ENCODE data around the gene GRIN2A.

DNA sequence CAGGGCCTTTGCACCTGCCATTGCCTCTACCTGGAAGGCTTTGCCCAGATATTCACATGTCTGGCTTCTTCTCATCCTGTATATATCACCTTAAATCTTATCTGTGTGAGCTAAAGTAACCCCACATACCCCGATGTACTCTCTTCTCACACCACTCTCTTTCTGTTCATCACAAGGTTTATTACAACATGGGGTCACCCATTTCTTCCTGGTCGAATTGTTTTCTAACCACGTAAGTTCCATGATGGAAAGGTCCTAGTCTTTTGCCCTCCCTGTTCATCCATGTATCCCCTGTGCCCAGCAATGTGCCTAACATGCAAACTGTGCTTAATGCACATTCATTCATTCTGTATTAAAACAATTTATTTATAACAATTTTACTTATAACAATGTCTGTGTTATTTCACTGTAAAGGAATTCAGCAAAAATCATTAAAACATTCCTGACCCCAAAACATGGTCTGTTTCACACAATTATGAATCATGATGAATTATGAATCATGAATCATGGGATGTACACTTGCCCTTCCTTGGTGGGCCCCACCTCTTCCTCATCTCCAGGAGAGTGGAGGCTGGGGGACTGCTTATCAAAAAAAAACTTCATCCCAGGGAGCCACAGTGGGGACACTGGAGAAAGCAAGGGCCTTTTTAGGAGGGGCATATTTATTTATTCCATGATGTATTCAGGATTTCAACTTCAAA lies 336.4 kb downstream of the GRIN2A start:
- TF ChIP-seq, protein P1, sequence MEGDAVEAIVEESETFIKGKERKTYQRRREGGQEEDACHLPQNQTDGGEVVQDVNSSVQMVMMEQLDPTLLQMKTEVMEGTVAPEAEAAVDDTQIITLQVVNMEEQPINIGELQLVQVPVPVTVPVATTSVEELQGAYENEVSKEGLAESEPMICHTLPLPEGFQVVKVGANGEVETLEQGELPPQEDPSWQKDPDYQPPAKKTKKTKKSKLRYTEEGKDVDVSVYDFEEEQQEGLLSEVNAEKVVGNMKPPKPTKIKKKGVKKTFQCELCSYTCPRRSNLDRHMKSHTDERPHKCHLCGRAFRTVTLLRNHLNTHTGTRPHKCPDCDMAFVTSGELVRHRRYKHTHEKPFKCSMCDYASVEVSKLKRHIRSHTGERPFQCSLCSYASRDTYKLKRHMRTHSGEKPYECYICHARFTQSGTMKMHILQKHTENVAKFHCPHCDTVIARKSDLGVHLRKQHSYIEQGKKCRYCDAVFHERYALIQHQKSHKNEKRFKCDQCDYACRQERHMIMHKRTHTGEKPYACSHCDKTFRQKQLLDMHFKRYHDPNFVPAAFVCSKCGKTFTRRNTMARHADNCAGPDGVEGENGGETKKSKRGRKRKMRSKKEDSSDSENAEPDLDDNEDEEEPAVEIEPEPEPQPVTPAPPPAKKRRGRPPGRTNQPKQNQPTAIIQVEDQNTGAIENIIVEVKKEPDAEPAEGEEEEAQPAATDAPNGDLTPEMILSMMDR (IDR thresholded peaks at IDR 0.05): no peak
- no peak for TF ChIP-seq ZFX (IDR thresholded peaks at IDR 0.05; ENCODE audit: borderline replicate concordance)
